ENCODE data around the gene PIK3CD.
"Not testable (repeated sequence)": the region's sequence is repeated elsewhere in the genome, so short reads cannot be mapped to it uniquely, and the experiment has no call there.

Gene PIK3CD

GRCh38 chr1:9710037-9710436, 58.5 kb downstream of the PIK3CD start:
- DNase-seq (ENCODE audit: low read depth, low spot score): no peak
- H3K4me3 ChIP-seq (ENCODE audit: low read length): no peak overlapping the region

GRCh38 chr1:9711466-9712020, 60.0 kb downstream of the PIK3CD start:
- no peak for DNase-seq (ENCODE audit: low read depth, low spot score)
- H3K4me3 ChIP-seq (ENCODE audit: low read length): no peak overlapping the region

GRCh38 chr1:9712767-9713166, 61.2 kb downstream of the PIK3CD start:
- DNase-seq (ENCODE audit: low read depth, low spot score); H3K4me3 ChIP-seq (ENCODE audit: low read length): not testable (repeated sequence)

- H3K4me3 ChIP-seq (ENCODE audit: low read length): no peak overlapping the region
- DNase-seq (ENCODE audit: low read depth, low spot score): no peak
Observed at GRCh38 chr1:9714257-9714718, 62.8 kb downstream of the PIK3CD start.

GRCh38 chr1:9715536-9716226, 64.2 kb downstream of the PIK3CD start:
- no peak overlapping the region for H3K4me3 ChIP-seq (ENCODE audit: low read length)

GRCh38 chr1:9716404-9717192, 65.1 kb downstream of the PIK3CD start:
- H3K4me3 ChIP-seq (ENCODE audit: low read length): peak overlapping the region; percentile 65
- no peak for DNase-seq (ENCODE audit: low read depth, low spot score)

More at GRCh38 chr1:9715536-9716226, 64.2 kb downstream of the PIK3CD start:
- DNase-seq (ENCODE audit: low read depth, low spot score): no peak

- peak overlapping the region; percentile 65 for H3K4me3 ChIP-seq (ENCODE audit: low read length)
- DNase-seq (ENCODE audit: low read depth, low spot score): peak; percentile 95
Observed at GRCh38 chr1:9717193-9718005, 65.9 kb downstream of the PIK3CD start.

GRCh38 chr1:9718006-9718680, 66.6 kb downstream of the PIK3CD start:
- DNase-seq (ENCODE audit: low read depth, low spot score): no peak
- peak overlapping the region; percentile 65 for H3K4me3 ChIP-seq (ENCODE audit: low read length)

GRCh38 chr1:9719978-9720722, 68.6 kb downstream of the PIK3CD start:
- no peak for DNase-seq (ENCODE audit: low read depth, low spot score)
- H3K4me3 ChIP-seq (ENCODE audit: low read length): no peak overlapping the region

- DNase-seq (ENCODE audit: low read depth, low spot score): no peak
- H3K4me3 ChIP-seq (ENCODE audit: low read length): no peak overlapping the region
Observed at GRCh38 chr1:9720785-9721605, 69.5 kb downstream of the PIK3CD start.

- H3K4me3 ChIP-seq (ENCODE audit: low read length): no peak overlapping the region
- DNase-seq (ENCODE audit: low read depth, low spot score): peak; percentile 39
Observed at GRCh38 chr1:9721606-9722377, 70.3 kb downstream of the PIK3CD start.

GRCh38 chr1:9722378-9722749, 70.8 kb downstream of the PIK3CD start:
- no peak overlapping the region for H3K4me3 ChIP-seq (ENCODE audit: low read length)
- DNase-seq (ENCODE audit: low read depth, low spot score): no peak

- DNase-seq (ENCODE audit: low read depth, low spot score): no peak
- H3K4me3 ChIP-seq (ENCODE audit: low read length): no peak overlapping the region
Observed at GRCh38 chr1:9723068-9723805, 71.7 kb downstream of the PIK3CD start.

GRCh38 chr1:9723926-9724325, 72.4 kb downstream of the PIK3CD start:
- H3K4me3 ChIP-seq (ENCODE audit: low read length): no peak overlapping the region
- no peak for DNase-seq (ENCODE audit: low read depth, low spot score)

- DNase-seq (ENCODE audit: low read depth, low spot score): peak; percentile 35
- no peak overlapping the region for H3K4me3 ChIP-seq (ENCODE audit: low read length)
Observed at GRCh38 chr1:9724706-9725476, 73.4 kb downstream of the PIK3CD start.

All from Jurkat, Clone E6-1 (cell line).